Lung (tissue), 12 donors: ENCODE data around the gene ZNF319. TPM values are rescaled to one million over a fixed set of nuclear protein-coding genes. Genes with fewer than 3 reads are reported as not detected.

ENCODE experiments used
- ATAC-seq: fragments of 200-7000 bp; cut with Tn5 transposase; one replicate; pipeline ENCODE4 v1.9.1; 2020; ENCODE audit warnings: moderate number of reproducible peaks; ENCODE audit not compliant: insufficient read depth, low FRiP score
- DNase-seq, 3 donors: peaks; one replicate each; pipeline ENCODE4 v3.0.0-alpha.2; 2013 to 2017
- H3K27ac ChIP-seq, 2 donors: one replicate each; pipeline ENCODE4 v1.5.1; 2013; ENCODE audit warnings: mild to moderate bottlenecking in 2 of 2, moderate library complexity in 2 of 2, control low read depth in 1 of 2, inconsistent platforms in 1 of 2, low read depth in 1 of 2, low read length in 1 of 2
- H3K27me3 ChIP-seq, 3 donors: one replicate each; pipeline ENCODE4 v1.5.1; 2013; ENCODE audit warnings: low read length in 2 of 3; ENCODE audit not compliant: control insufficient read depth in 3 of 3, insufficient read depth in 3 of 3
- H3K36me3 ChIP-seq, 4 donors: one replicate each; pipeline ENCODE4 v1.5.1; 2013; ENCODE audit warnings: low read length in 4 of 4, mild to moderate bottlenecking in 1 of 4, moderate library complexity in 1 of 4; ENCODE audit not compliant: control insufficient read depth in 4 of 4, insufficient read depth in 4 of 4
- H3K4me1 ChIP-seq, 5 donors: one replicate each; pipeline ENCODE4 v1.5.1; 2013; ENCODE audit warnings: low read length in 5 of 5, mild to moderate bottlenecking in 2 of 5, moderate library complexity in 1 of 5; ENCODE audit not compliant: control insufficient read depth in 5 of 5, insufficient read depth in 5 of 5
- H3K4me3 ChIP-seq: one replicate; pipeline ENCODE4 v1.5.1; 2013; ENCODE audit warnings: mild to moderate bottlenecking, control low read depth, moderate library complexity
- H3K9ac ChIP-seq, 2 donors: one replicate each; pipeline ENCODE4 v1.5.1; 2013; ENCODE audit warnings: low read length in 2 of 2, control low read depth in 1 of 2; ENCODE audit not compliant: insufficient read depth in 1 of 2
- H3K9me3 ChIP-seq, 4 donors: one replicate each; pipeline ENCODE4 v1.5.1; 2013; ENCODE audit warnings: low read length in 3 of 4, mild to moderate bottlenecking in 1 of 4, moderate library complexity in 1 of 4; ENCODE audit not compliant: control insufficient read depth in 4 of 4, insufficient read depth in 3 of 4
- WGBS, 2 donors: extraction: QIAGEN DNeasy Blood & Tissue Kit; methylation state at CpG; one replicate each; pipeline ENCODE4 v1.1.7; 2013; 5-methylcytosine and 5-hydroxymethylcytosine counted together
- polyA plus RNA-seq, 2 donors: library from polyadenylated mRNA; stranded (reverse); fragments of 200-250 nt; gene quantifications; one replicate each; pipeline ENCODE4 v1.2.1, GENCODE V29; 2013
- total RNA-seq, 2 donors: library from RNA; depleted of rRNA in 1 of 2; stranded (reverse); fragments of >200 nt in 1 of 2; gene quantifications; one replicate each; pipeline ENCODE4 v1.2.1, GENCODE V29; 2014 to 2021
- TF ChIP-seq, protein P1 (sequence below): IDR thresholded peaks from 2 replicates; pipeline ENCODE4 v1.5.1; 2012; ENCODE audit warnings: mild to moderate bottlenecking; ENCODE audit errors: control extremely low read depth, extremely low read depth
- donor health status: control.
- donor health status: control.
- donor health status: Bipolar disorder and iron deficiency.
- donor health status: healthy.
- donor health status: DM: yes; HTN: yes; CAD: no.

The ZNF319 gene
- total and polyA plus RNA-seq, 4 donors, result 6.0 to 15.3 (median 9.6) TPM

DNA sequence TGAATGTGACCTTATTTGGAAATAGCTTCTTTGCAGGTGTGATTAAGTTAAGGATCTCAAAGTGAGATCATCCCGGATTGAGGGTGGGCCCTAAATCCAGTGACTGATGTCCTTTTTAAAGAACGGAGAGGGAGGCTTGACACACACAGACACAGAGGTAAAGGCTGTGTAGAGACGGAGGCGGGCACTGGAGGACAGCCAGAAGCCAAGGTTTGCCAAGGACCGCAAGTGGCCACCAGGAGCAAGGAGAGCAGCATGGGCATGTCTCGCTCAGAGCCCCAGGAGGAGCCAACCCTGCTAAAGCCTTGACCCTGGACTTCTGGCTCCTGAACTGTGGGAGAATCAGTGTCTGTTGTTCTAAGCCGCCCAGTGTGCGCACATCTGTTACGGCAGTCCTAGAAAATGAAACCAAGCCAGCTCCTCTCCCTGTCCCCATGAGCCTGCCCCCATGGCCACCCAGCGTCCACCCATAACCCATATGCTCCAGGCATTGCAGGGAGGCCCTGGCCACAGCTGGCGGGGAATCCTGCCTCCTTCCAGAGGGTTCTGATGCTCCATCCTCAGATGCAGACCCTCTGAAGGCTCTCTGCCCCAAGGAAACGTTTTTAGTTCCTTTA lies 44.8 kb downstream of the ZNF319 start:
- WGBS, 2 donors, result 72 to 85% methylated on average over 12 of the region's 12 CpGs
- Histone ChIP-seq H3K9ac (no peak overlapping the region), H3K27me3 (peaks cover 0 to 2% (median 0%) of the 10 kb centered on the region in 3 donors), H3K9me3 (no peaks in the 10 kb centered on the region), H3K4me1 (peaks cover 0 to 5% (median 0%) of the 10 kb centered on the region in 5 donors), H3K27ac (no peak overlapping the region), H3K36me3 (no peaks in the 10 kb centered on the region), H3K4me3 (no peak overlapping the region)
- DNase-seq, result no peak
- peak; percentile 30 for ATAC-seq
- TF ChIP-seq, protein P1, sequence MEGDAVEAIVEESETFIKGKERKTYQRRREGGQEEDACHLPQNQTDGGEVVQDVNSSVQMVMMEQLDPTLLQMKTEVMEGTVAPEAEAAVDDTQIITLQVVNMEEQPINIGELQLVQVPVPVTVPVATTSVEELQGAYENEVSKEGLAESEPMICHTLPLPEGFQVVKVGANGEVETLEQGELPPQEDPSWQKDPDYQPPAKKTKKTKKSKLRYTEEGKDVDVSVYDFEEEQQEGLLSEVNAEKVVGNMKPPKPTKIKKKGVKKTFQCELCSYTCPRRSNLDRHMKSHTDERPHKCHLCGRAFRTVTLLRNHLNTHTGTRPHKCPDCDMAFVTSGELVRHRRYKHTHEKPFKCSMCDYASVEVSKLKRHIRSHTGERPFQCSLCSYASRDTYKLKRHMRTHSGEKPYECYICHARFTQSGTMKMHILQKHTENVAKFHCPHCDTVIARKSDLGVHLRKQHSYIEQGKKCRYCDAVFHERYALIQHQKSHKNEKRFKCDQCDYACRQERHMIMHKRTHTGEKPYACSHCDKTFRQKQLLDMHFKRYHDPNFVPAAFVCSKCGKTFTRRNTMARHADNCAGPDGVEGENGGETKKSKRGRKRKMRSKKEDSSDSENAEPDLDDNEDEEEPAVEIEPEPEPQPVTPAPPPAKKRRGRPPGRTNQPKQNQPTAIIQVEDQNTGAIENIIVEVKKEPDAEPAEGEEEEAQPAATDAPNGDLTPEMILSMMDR, result no peak

DNA sequence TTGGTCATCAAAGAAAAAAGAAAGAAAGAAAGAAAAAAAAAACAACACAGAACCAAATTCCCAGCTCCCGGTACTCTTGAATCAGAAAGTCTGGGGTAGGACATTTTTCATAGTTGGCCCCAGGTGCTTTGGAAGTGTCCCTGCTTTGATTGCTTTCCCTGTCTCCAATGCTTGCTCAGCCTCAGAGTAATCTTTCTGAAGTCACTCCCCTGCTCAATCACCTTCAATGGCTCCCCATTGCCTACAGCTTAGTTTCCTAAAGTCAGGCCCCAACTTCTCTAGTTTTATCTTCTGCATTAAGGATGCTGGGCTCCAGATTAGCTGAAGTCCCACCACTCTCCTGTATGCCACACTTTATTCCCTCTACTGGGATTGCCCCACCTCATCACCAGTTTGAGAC lies 46.6 kb downstream of the ZNF319 start:
- WGBS, 2 donors, result 81 to 93% methylated on average over 1 of the region's 1 CpG
- DNase-seq (no peak), ATAC-seq (no peak)
- Histone ChIP-seq H3K36me3 (no peaks in the 10 kb centered on the region), H3K9me3 (no peaks in the 10 kb centered on the region), H3K27ac (no peak overlapping the region), H3K4me1 (peaks cover 0 to 5% (median 0%) of the 10 kb centered on the region in 5 donors), H3K9ac (no peak overlapping the region), H3K4me3 (no peak overlapping the region), H3K27me3 (peaks cover 0 to 3% (median 0%) of the 10 kb centered on the region in 3 donors)
- TF ChIP-seq, protein P1, result no peak

DNA sequence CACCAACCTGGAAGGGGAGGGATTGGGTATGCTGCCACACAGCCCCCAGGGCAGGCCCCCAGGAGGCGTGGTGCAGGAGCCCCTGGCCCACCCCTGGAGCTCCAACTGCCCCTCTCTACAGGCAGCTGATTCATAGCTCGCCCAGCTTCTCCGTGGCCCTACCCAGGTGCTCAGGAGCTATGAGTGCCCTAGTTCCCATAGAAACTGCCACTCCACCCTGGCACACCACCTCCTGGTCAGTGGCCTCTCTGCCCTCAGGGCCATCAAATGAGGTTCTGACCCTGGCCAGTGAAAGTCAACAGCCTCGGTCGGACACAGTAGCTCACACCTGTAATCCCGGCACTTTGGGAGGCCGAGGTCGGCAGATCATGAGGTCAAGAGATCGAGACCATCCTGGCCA lies 47.6 kb downstream of the ZNF319 start:
- 76 to 92% methylated on average over 9 of the region's 9 CpGs for WGBS, 2 donors
- Histone ChIP-seq H3K27me3 (peaks cover 0 to 3% (median 0%) of the 10 kb centered on the region in 3 donors), H3K9ac (no peak overlapping the region), H3K4me3 (no peak overlapping the region), H3K4me1 (peaks cover 0 to 5% (median 0%) of the 10 kb centered on the region in 5 donors), H3K9me3 (no peaks in the 10 kb centered on the region), H3K27ac (no peak overlapping the region), H3K36me3 (no peaks in the 10 kb centered on the region)
- TF ChIP-seq, protein P1, result no peak
- DNase-seq (no peak), ATAC-seq (peak; percentile 47)
